GM23338 (cell line): ENCODE measurements around the gene BNIP3. TPM values are rescaled to one million over a fixed set of nuclear protein-coding genes. Genes with fewer than 3 reads are reported as not detected.

Experiments used
- ATAC-seq: fragments of 200-7000 bp; cut with Tn5 transposase; 3 replicates; pipeline ENCODE4 v1.9.1; 2020
- DNase-seq: peaks from one replicate; pipeline ENCODE4 v3.0.0-alpha.2; 2015; ENCODE audit warnings: low spot score
- H2AFZ ChIP-seq: fragments of 200-600 bp; sonication (generic); 2 replicates; pipeline ENCODE4 v1.8.0; 2016; ENCODE audit warnings: antibody characterized with exemption, mild to moderate bottlenecking, moderate library complexity
- H3F3A ChIP-seq: fragments of 200-600 bp; sonication (generic); replicated peaks from 2 replicates; pipeline ENCODE4 v1.8.0; 2017; ENCODE audit warnings: antibody characterized with exemption, mixed run types, low read depth
- H3K27ac ChIP-seq: fragments of 200-600 bp; sonication (generic); 2 replicates; pipeline ENCODE4 v1.6.1; 2016; ENCODE audit warnings: low read depth
- H3K27me3 ChIP-seq: fragments of 200-600 bp; sonication (generic); 2 replicates; pipeline ENCODE4 v1.8.0; 2016; ENCODE audit warnings: mild to moderate bottlenecking, mixed run types, moderate library complexity; ENCODE audit not compliant: insufficient read depth
- H3K36me3 ChIP-seq: fragments of 200-600 bp; sonication (generic); 2 replicates; pipeline ENCODE4 v1.8.0; 2016; ENCODE audit warnings: mild to moderate bottlenecking; ENCODE audit not compliant: insufficient read depth
- H3K4me1 ChIP-seq: fragments of 200-600 bp; sonication (generic); 2 replicates; pipeline ENCODE4 v1.8.0; 2016; ENCODE audit warnings: mild to moderate bottlenecking, moderate library complexity; ENCODE audit not compliant: insufficient read depth
- H3K4me2 ChIP-seq: fragments of 200-600 bp; sonication (generic); 2 replicates; pipeline ENCODE4 v1.7.1; 2017; ENCODE audit warnings: mixed run types
- H3K4me3 ChIP-seq: fragments of 200-600 bp; sonication (generic); 2 replicates; pipeline ENCODE4 v1.6.1; 2016; ENCODE audit warnings: mixed run types
- H3K79me2 ChIP-seq: fragments of 200-600 bp; sonication (generic); replicated peaks from 2 replicates; pipeline ENCODE4 v1.8.0; 2017; ENCODE audit warnings: mild to moderate bottlenecking; ENCODE audit not compliant: insufficient read depth
- H3K9me2 ChIP-seq: fragments of 200-600 bp; sonication (generic); 2 replicates; pipeline ENCODE4 v1.8.0; 2017; ENCODE audit not compliant: insufficient read depth
- H4K20me1 ChIP-seq: fragments of 200-600 bp; sonication (generic); replicated peaks from 2 replicates; pipeline ENCODE4 v1.8.0; 2017; ENCODE audit warnings: mild to moderate bottlenecking; ENCODE audit not compliant: insufficient read depth
- H3K27ac Mint-ChIP-seq: 2 replicates; pipeline ENCODE4 v1.8.0; 2020; ENCODE audit warnings: inconsistent platforms, mild to moderate bottlenecking, moderate library complexity, mixed read lengths
- H3K27me3 Mint-ChIP-seq: 3 replicates; pipeline ENCODE4 v1.8.0; 2022; ENCODE audit warnings: low read depth, mild to moderate bottlenecking, moderate library complexity, mixed read lengths, inconsistent platforms; ENCODE audit not compliant: insufficient read depth, poor library complexity
- H3K36me3 Mint-ChIP-seq: 3 replicates; pipeline ENCODE4 v1.8.0; 2021; ENCODE audit warnings: low read depth, mild to moderate bottlenecking, inconsistent platforms, moderate library complexity, mixed read lengths
- H3K4me1 Mint-ChIP-seq: 3 replicates; pipeline ENCODE4 v1.8.0; 2020; ENCODE audit warnings: mild to moderate bottlenecking, inconsistent platforms, mixed read lengths
- H3K4me3 Mint-ChIP-seq: 3 replicates; pipeline ENCODE4 v1.8.0; 2021; ENCODE audit warnings: moderate library complexity, mild to moderate bottlenecking, inconsistent platforms, mixed read lengths
- H3K9me3 Mint-ChIP-seq: 3 replicates; pipeline ENCODE4 v1.8.0; 2020; ENCODE audit warnings: moderate library complexity, mild to moderate bottlenecking, inconsistent platforms, mixed read lengths
- CREB1 ChIP-seq: fragments of 250-450 bp; sonication (Bioruptor Pico); IDR thresholded peaks from 2 replicates; pipeline ENCODE4 v1.5.0; 2020; ENCODE audit warnings: low read depth, mild to moderate bottlenecking, moderate library complexity
- ETS1 ChIP-seq: IDR thresholded peaks from 2 replicates; pipeline ENCODE4 v1.6.1; 2016; ENCODE audit warnings: antibody characterized with exemption
- EZH2 ChIP-seq: fragments of 200-600 bp; sonication (generic); IDR thresholded peaks from one replicate; pipeline ENCODE4 v1.8.0; 2017; ENCODE audit warnings: antibody characterized with exemption, mild to moderate bottlenecking, low read depth; ENCODE audit not compliant: unreplicated experiment
- EZH2phosphoT487 ChIP-seq: fragments of 200-600 bp; sonication (generic); IDR thresholded peaks from one replicate; pipeline ENCODE4 v1.8.1; 2018; ENCODE audit warnings: antibody characterized with exemption; ENCODE audit not compliant: unreplicated experiment
- JUNB ChIP-seq: IDR thresholded peaks from one replicate; pipeline ENCODE4 v1.6.1; 2016; ENCODE audit warnings: antibody characterized with exemption; ENCODE audit not compliant: unreplicated experiment
- NANOG ChIP-seq: IDR thresholded peaks from 2 replicates; pipeline ENCODE4 v1.6.1; 2016; ENCODE audit warnings: antibody characterized with exemption, borderline replicate concordance
- POLR2AphosphoS5 ChIP-seq: IDR thresholded peaks from 2 replicates; pipeline ENCODE4 v1.6.1; 2016; ENCODE audit warnings: antibody characterized with exemption, low read depth
- STAT1 ChIP-seq: IDR thresholded peaks from one replicate; pipeline ENCODE4 v1.6.1; 2016; ENCODE audit warnings: antibody characterized with exemption; ENCODE audit not compliant: unreplicated experiment
- ZNF114 ChIP-seq: fragments of 250-450 bp; sonication (Bioruptor Pico); IDR thresholded peaks from 2 replicates; pipeline ENCODE4 v1.5.0; 2020; ENCODE audit warnings: mild to moderate bottlenecking, moderate library complexity
- ZNF331 ChIP-seq: fragments of 250-450 bp; sonication (Bioruptor Pico); IDR thresholded peaks from 2 replicates; pipeline ENCODE4 v1.5.0; 2020; ENCODE audit warnings: low read depth, mild to moderate bottlenecking, moderate library complexity
- ZNF462 ChIP-seq: fragments of 250-450 bp; sonication (Bioruptor Pico); IDR thresholded peaks from 2 replicates; pipeline ENCODE4 v1.5.0; 2020; ENCODE audit warnings: mild to moderate bottlenecking, moderate library complexity
- polyA plus RNA-seq: library from polyadenylated mRNA; unstranded; fragments of >200 nt; fragmentation: Nextera tagmentation; extraction: Ambion mirVana; gene quantifications from 2 replicates; pipeline ENCODE4 v1.2.1, GENCODE V29; 2016
- total RNA-seq: library from RNA; depleted of rRNA; stranded (reverse); fragments of >200 nt; shearing (Covaris generic); gene quantifications from 2 replicates; pipeline ENCODE4 v1.2.3, GENCODE V29; 2014

The BNIP3 gene
- total and polyA plus RNA-seq, 2 experiments from 2014 or later, result 46.3 to 75.0 TPM

DNA sequence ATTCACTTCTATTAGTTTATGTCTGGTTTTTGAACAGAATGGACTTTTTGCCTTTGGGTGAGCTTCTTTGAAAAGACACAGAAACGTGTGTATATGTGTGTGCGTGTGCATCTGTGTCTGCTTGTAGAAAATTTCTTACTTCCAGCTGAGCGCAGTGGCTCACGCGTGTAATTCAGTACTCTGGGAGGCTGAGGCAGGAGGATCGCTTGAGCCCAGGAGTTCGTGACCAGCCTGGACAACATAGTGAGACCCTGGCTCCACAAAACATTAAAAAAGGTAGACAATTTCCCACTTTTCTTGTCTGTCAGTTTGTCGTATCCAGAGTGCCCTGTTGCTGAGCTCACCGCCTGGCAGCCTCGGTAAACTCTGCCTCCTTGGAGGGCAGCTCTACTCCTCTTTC, 55.5 kb downstream of the BNIP3 start (continued):
- TF ChIP-seq ZNF462 (no peak), EZH2 (no peak), STAT1 (no peak), POLR2AphosphoS5 (no peak), CREB1 (CRISPR knock-in tag) (no peak), ETS1 (no peak), JUNB (no peak), NANOG (no peak), EZH2phosphoT487 (no peak), ZNF114 (CRISPR knock-in tag) (no peak), ZNF331 (no peak)

- H3K27me3 Mint-ChIP-seq, result peaks cover 13% of the 10 kb centered on the region
- Histone ChIP-seq H3K4me1 (peaks cover 70% of the 10 kb centered on the region), H3K79me2 (peaks cover 100% of the 10 kb centered on the region), H3K9me2 (no peaks in the 10 kb centered on the region), H3K36me3 (no peaks in the 10 kb centered on the region), H3F3A (no peaks in the 10 kb centered on the region), H4K20me1 (peaks cover 83% of the 10 kb centered on the region), H2AFZ (no peak overlapping the region), H3K4me2 (no peak overlapping the region), H3K27me3 (no peaks in the 10 kb centered on the region), H3K4me3 (no peak overlapping the region), H3K27ac (no peak overlapping the region)
- DNase-seq (peak; percentile 44), ATAC-seq (no peak; the same call in 2 of the 3 replicates)
- no peaks in the 10 kb centered on the region for H3K9me3 Mint-ChIP-seq
- H3K4me1 Mint-ChIP-seq, result peaks cover 72% of the 10 kb centered on the region
- H3K27ac Mint-ChIP-seq, result peak overlapping the region; percentile 54; the same call in 1 of the 2 replicates
- H3K4me3 Mint-ChIP-seq, result no peak overlapping the region
- peaks cover 10% of the 10 kb centered on the region; the same call in 2 of the 3 replicates for H3K36me3 Mint-ChIP-seq
- no peak for TF ChIP-seq CREB1 (CRISPR knock-in tag)
- TF ChIP-seq ZNF462, result no peak
Measured at GRCh38 chr10:131925716-131926115, 56.0 kb downstream of the BNIP3 start.
